IMR-90 (cell line): ENCODE data around the gene EDN2. TPM values are rescaled to one million over a fixed set of nuclear protein-coding genes. Genes with fewer than 3 reads are reported as not detected.

ENCODE experiments used
- ATAC-seq: fragments of 200-7000 bp; cut with Tn5 transposase; 2 replicates; pipeline ENCODE4 v1.9.1; 2020; ENCODE audit warnings: low read depth, mild to moderate bottlenecking, moderate library complexity
- BruUV-seq: library from RNA; stranded (reverse); fragments of 400-500 nt; replicated peaks from 2 replicates; lab custom pipeline; 2021; lab: Mats Ljungman, UMichigan
- CTCF ChIA-PET: fragments of 300-600 bp; formaldehyde crosslinking; extraction: SDS; loops from one replicate; lab custom pipeline; 2021; ENCODE audit warnings: antibody characterized with exemption; lab: Yijun Ruan, JAX
- POLR2A ChIA-PET: fragments of 300-600 bp; sonication (Branson Sonifier 250); formaldehyde crosslinking; loops from one replicate; lab custom pipeline; 2022; ENCODE audit warnings: antibody characterized with exemption; ENCODE audit not compliant: unreplicated experiment; lab: Charles Lee
- DNase-seq: peaks from one replicate; pipeline ENCODE4 v3.0.0; 2013
- H2AFZ ChIP-seq: replicated peaks from 2 replicates; pipeline ENCODE3; 2013; ENCODE audit warnings: low read length, mild to moderate bottlenecking; ENCODE audit not compliant: poor library complexity
- H2AK5ac ChIP-seq: 2 replicates; pipeline ENCODE4 v1.6.1; 2013; ENCODE audit warnings: low read depth, low read length, inconsistent platforms
- H2AK9ac ChIP-seq: replicated peaks from 2 replicates; pipeline ENCODE3; 2013; ENCODE audit warnings: mild to moderate bottlenecking, low read depth, low read length, moderate library complexity; ENCODE audit not compliant: poor library complexity
- H2BK120ac ChIP-seq: 2 replicates; pipeline ENCODE4 v1.6.1; 2013; ENCODE audit warnings: low read depth, low read length, inconsistent platforms
- H2BK15ac ChIP-seq: 3 replicates; pipeline ENCODE4 v1.6.1; 2013; ENCODE audit warnings: low read depth, low read length, inconsistent platforms
- H2BK20ac ChIP-seq: 2 replicates; pipeline ENCODE4 v1.6.1; 2013; ENCODE audit warnings: low read depth, mild to moderate bottlenecking, inconsistent platforms, low read length, moderate library complexity
- H2BK5ac ChIP-seq: 2 replicates; pipeline ENCODE4 v1.6.1; 2013; ENCODE audit warnings: mild to moderate bottlenecking, low read depth, low read length, inconsistent platforms; ENCODE audit not compliant: poor library complexity, severe bottlenecking
- H3K14ac ChIP-seq: replicated peaks from 2 replicates; pipeline ENCODE4 v1.6.1; 2013; ENCODE audit warnings: low read depth, low read length, inconsistent platforms
- H3K18ac ChIP-seq: 2 replicates; pipeline ENCODE4 v1.6.1; 2013; ENCODE audit warnings: low read depth, low read length, control low read depth
- H3K23ac ChIP-seq: 2 replicates; pipeline ENCODE4 v1.6.1; 2013; ENCODE audit warnings: low read depth, low read length, inconsistent platforms
- H3K27ac ChIP-seq: 2 replicates; pipeline ENCODE4 v1.5.1; 2013; ENCODE audit warnings: mild to moderate bottlenecking, control low read depth, low read length; ENCODE audit not compliant: insufficient read depth
- H3K27me3 ChIP-seq: 2 replicates; pipeline ENCODE4 v1.6.1; 2013; ENCODE audit warnings: low read length; ENCODE audit not compliant: control insufficient read depth, insufficient read depth
- H3K36me3 ChIP-seq: 2 replicates; pipeline ENCODE4 v1.6.1; 2013; ENCODE audit warnings: low read length, mixed read lengths; ENCODE audit not compliant: control insufficient read depth, insufficient read depth
- H3K4ac ChIP-seq: 2 replicates; pipeline ENCODE4 v1.6.1; 2013; ENCODE audit warnings: low read depth, low read length, inconsistent platforms
- H3K4me1 ChIP-seq: 2 replicates; pipeline ENCODE4 v1.6.1; 2013; ENCODE audit warnings: low read length, mixed read lengths; ENCODE audit not compliant: control insufficient read depth, insufficient read depth
- H3K4me2 ChIP-seq: 2 replicates; pipeline ENCODE4 v1.6.1; 2013; ENCODE audit warnings: low read depth, mild to moderate bottlenecking, control low read depth, low read length, moderate library complexity
- H3K4me3 ChIP-seq: 2 replicates; pipeline ENCODE4 v1.5.1; 2013; ENCODE audit warnings: low read depth, mild to moderate bottlenecking, control low read depth, low read length, moderate library complexity; ENCODE audit not compliant: insufficient read depth
- H3K56ac ChIP-seq: 2 replicates; pipeline ENCODE4 v1.6.1; 2013; ENCODE audit warnings: low read length, inconsistent platforms; ENCODE audit not compliant: insufficient read depth; ENCODE audit errors: extremely low read depth
- H3K79me1 ChIP-seq, 2 experiments: 2 replicates each; pipeline ENCODE4 v1.6.1; 2013; ENCODE audit warnings: low read length in 2 of 2, inconsistent platforms in 1 of 2, low read depth in 1 of 2
- H3K9ac ChIP-seq: 2 replicates; pipeline ENCODE4 v1.6.1; 2013; ENCODE audit warnings: low read depth, low read length, control low read depth
- H3K9me1 ChIP-seq: 2 replicates; pipeline ENCODE4 v1.6.1; 2013; ENCODE audit warnings: low read length, inconsistent platforms; ENCODE audit not compliant: insufficient read depth
- H3K9me3 ChIP-seq: 2 replicates; pipeline ENCODE4 v1.6.1; 2013; ENCODE audit warnings: low read length; ENCODE audit not compliant: control insufficient read depth, insufficient read depth
- H4K20me1 ChIP-seq: 2 replicates; pipeline ENCODE4 v1.6.1; 2013; ENCODE audit warnings: low read length, inconsistent platforms; ENCODE audit not compliant: insufficient read depth
- H4K5ac ChIP-seq: 2 replicates; pipeline ENCODE4 v1.6.1; 2013; ENCODE audit warnings: mild to moderate bottlenecking, low read depth, low read length, control low read depth
- H4K8ac ChIP-seq, 2 experiments: 2 replicates each; pipeline ENCODE4 v1.6.1; 2013; ENCODE audit warnings: low read depth in 2 of 2, low read length in 2 of 2, control low read depth in 1 of 2, inconsistent platforms in 1 of 2
- H4K91ac ChIP-seq: 2 replicates; pipeline ENCODE4 v1.6.1; 2013; ENCODE audit warnings: low read depth, low read length, inconsistent platforms; ENCODE audit not compliant: insufficient read depth
- BHLHE40 ChIP-seq: fragments of 150-350 bp; IDR thresholded peaks from 2 replicates; pipeline ENCODE4 v1.6.1; 2016; ENCODE audit warnings: mild to moderate bottlenecking, low read depth, low read length
- CEBPB ChIP-seq: IDR thresholded peaks from 2 replicates; pipeline ENCODE4 v1.6.1; 2012; ENCODE audit warnings: low read depth, low read length, improper control_type of control experiment
- CHD1 ChIP-seq: IDR thresholded peaks from 2 replicates; pipeline ENCODE4 v1.6.1; 2012; ENCODE audit warnings: low read depth, low read length, improper control_type of control experiment
- CTCF ChIP-seq: conservative IDR thresholded peaks from 2 replicates; pipeline ENCODE4 v1.5.1; 2012; ENCODE audit warnings: mild to moderate bottlenecking, low read depth, low read length, improper control_type of control experiment
- ELK1 ChIP-seq: fragments of 150-350 bp; IDR thresholded peaks from 2 replicates; pipeline ENCODE4 v1.6.1; 2016; ENCODE audit warnings: low read depth, mild to moderate bottlenecking, low read length, moderate library complexity, borderline replicate concordance
- FOS ChIP-seq: fragments of 150-350 bp; IDR thresholded peaks from 2 replicates; pipeline ENCODE4 v1.6.1; 2016; ENCODE audit warnings: low read depth, low read length
- MAFK ChIP-seq: IDR thresholded peaks from 2 replicates; pipeline ENCODE4 v1.6.1; 2012; ENCODE audit warnings: low read depth, low read length, improper control_type of control experiment
- MAZ ChIP-seq: IDR thresholded peaks from 2 replicates; pipeline ENCODE4 v1.6.1; 2012; ENCODE audit warnings: low read depth, mild to moderate bottlenecking, low read length, improper control_type of control experiment, moderate library complexity, borderline replicate concordance
- MXI1 ChIP-seq: IDR thresholded peaks from 2 replicates; pipeline ENCODE4 v1.6.1; 2012; ENCODE audit warnings: low read depth, mild to moderate bottlenecking, low read length, moderate library complexity, borderline replicate concordance
- NFE2L2 ChIP-seq: fragments of 150-350 bp; IDR thresholded peaks from 2 replicates; pipeline ENCODE4 v1.6.1; 2016; ENCODE audit warnings: low read depth, mild to moderate bottlenecking, low read length
- POLR2A ChIP-seq: IDR thresholded peaks from 2 replicates; pipeline ENCODE4 v1.6.1; 2012; ENCODE audit warnings: mild to moderate bottlenecking, low read depth, low read length
- RAD21 ChIP-seq: IDR thresholded peaks from 2 replicates; pipeline ENCODE4 v1.6.1; 2012; ENCODE audit warnings: low read length, improper control_type of control experiment
- RCOR1 ChIP-seq: IDR thresholded peaks from 2 replicates; pipeline ENCODE4 v1.6.1; 2012; ENCODE audit warnings: mild to moderate bottlenecking, low read length, improper control_type of control experiment; ENCODE audit not compliant: insufficient replicate concordance
- RFX5 ChIP-seq: IDR thresholded peaks from 2 replicates; pipeline ENCODE4 v1.8.0; 2012; ENCODE audit warnings: low read depth, mild to moderate bottlenecking, low read length, moderate library complexity
- SMC3 ChIP-seq: fragments of 150-350 bp; IDR thresholded peaks from 2 replicates; pipeline ENCODE4 v1.6.1; 2016; ENCODE audit warnings: low read depth, mild to moderate bottlenecking, antibody characterized with exemption, low read length, moderate library complexity
- USF2 ChIP-seq: fragments of 150-350 bp; IDR thresholded peaks from 2 replicates; pipeline ENCODE4 v1.6.1; 2017; ENCODE audit warnings: mild to moderate bottlenecking, antibody characterized with exemption, low read length, low read depth
- WGBS, 2 experiments: methylation state at CpG; one replicate each; pipeline versions ENCODE4 v1.1.5 to v1.1.7; 2013; ENCODE audit warnings: missing lambda C conversion rate in 2 of 2; ENCODE audit not compliant: insufficient read length in 1 of 2; ENCODE audit errors: extremely low coverage in 2 of 2; 5-methylcytosine and 5-hydroxymethylcytosine counted together
- dilution Hi-C: fragments of 300-500 bp; cut with HindIII; formaldehyde crosslinking; loops from one replicate; pipeline ENCODE4 v1.14.3; 2018; ENCODE audit warnings: low sequenced_read_pairs; ENCODE audit not compliant: unreplicated experiment
- in situ Hi-C: fragments of 300-500 bp; cut with MboI; formaldehyde crosslinking; loops from 3 replicates; pipeline ENCODE4 v1.14.3; 2019; ENCODE audit warnings: low sequenced_read_pairs, inconsistent platforms, mixed read lengths
- intact Hi-C: fragments of 100-400 bp; cut with micrococcal nuclease; formaldehyde crosslinking; loops from 2 replicates; pipeline ENCODE4 v1.10.0; 2022
- polyA plus RNA-seq, 3 experiments: library from polyadenylated mRNA; depleted of rRNA; stranded (reverse); fragments of >200 nt; gene quantifications; 2 replicates each; pipeline ENCODE4 v1.2.3, GENCODE V29; 2012; ENCODE audit warnings: low replicate concordance in 1 of 3
- total RNA-seq: library from RNA; depleted of rRNA; stranded (reverse); fragments of >200 nt; gene quantifications from 2 replicates; pipeline ENCODE4 v1.2.3, GENCODE V29; 2012

The EDN2 gene
- total and polyA plus RNA-seq, 2 of the 4 experiments (the other 2 are of a cell fraction), result 0.27 TPM; not detected in 1

GRCh38 chr1:41507110-41507720 is 22.7 kb upstream of the EDN2 start:
- ChIA-PET POLR2A (no interaction called here), CTCF (interaction anchor here (1.1 kb wide), 1 partner anchor 9 kb away, joined by 3 read pairs; no protein-coding TSS in a partner anchor)
- WGBS, 2 experiments, result 65% methylated on average over 5 of the region's 13 CpGs; no CpG with 5 or more reads in 1 of the 2 experiments
- Histone ChIP-seq H3K14ac (no peak overlapping the region), H2BK5ac (no peak overlapping the region), H3K9me1 (0 out of 2 replicates have a peak, but pooled peaks cover 4% of the 10 kb centered on the region), H3K23ac (no peak overlapping the region), H3K27ac (no peak overlapping the region), H3K9me3 (no peaks in the 10 kb centered on the region), H3K56ac (no peak overlapping the region), H4K91ac (no peak overlapping the region), H3K4me1 (peaks cover 2% of the 10 kb centered on the region; the same call in 1 of the 2 replicates), H2BK20ac (no peak overlapping the region), H3K4ac (no peak overlapping the region), H2AK9ac (no peak overlapping the region), H3K79me1 (no peaks in the 10 kb centered on the region), H2AFZ (no peak overlapping the region), H3K27me3 (no peaks in the 10 kb centered on the region; the same call in 1 of the 2 replicates), H2BK120ac (no peak overlapping the region), H3K4me3 (no peak overlapping the region), H3K4me2 (no peak overlapping the region), H3K9ac (no peak overlapping the region), H2BK15ac (no peak overlapping the region), H3K36me3 (no peaks in the 10 kb centered on the region), H4K5ac (no peak overlapping the region), H4K20me1 (no peaks in the 10 kb centered on the region), H4K8ac (no peak overlapping the region), H3K18ac (no peak overlapping the region), H2AK5ac (no peak overlapping the region)
- intact Hi-C loops, result no loop called here
- dilution Hi-C loops, result no loop called here
- no TSS peak for BruUV-seq
- no peak for TF ChIP-seq ELK1
- TF ChIP-seq MAFK, result no peak
- no peak for TF ChIP-seq RFX5
- no peak for TF ChIP-seq USF2
- TF ChIP-seq RCOR1, result no peak
- TF ChIP-seq SMC3, result no peak
- TF ChIP-seq FOS, result no peak
- TF ChIP-seq CHD1, result no peak
- TF ChIP-seq RAD21, result no peak
- TF ChIP-seq MAZ, result no peak
- no peak for TF ChIP-seq POLR2A
- no peak for TF ChIP-seq NFE2L2
- TF ChIP-seq CEBPB, result no peak
- TF ChIP-seq CTCF, result no peak
- no peak for TF ChIP-seq BHLHE40
- TF ChIP-seq MXI1, result no peak
- ATAC-seq (no peak), DNase-seq (no peak)
- in situ Hi-C loops, result no loop called here
